H9 (cell line): Measurements from ENCODE around the gene ILDR2. TPM values are rescaled to one million over a fixed set of nuclear protein-coding genes. Genes with fewer than 3 reads are reported as not detected.

ENCODE experiments used
- DNase-seq: peaks from one replicate; pipeline ENCODE4 v3.0.0-alpha.2; 2017
- H2AFZ ChIP-seq: one replicate; pipeline ENCODE4 v1.6.1; 2013; ENCODE audit warnings: mild to moderate bottlenecking, low read length, control low read depth, moderate library complexity
- H2AK5ac ChIP-seq: 2 replicates; pipeline ENCODE4 v1.6.1; 2013; ENCODE audit warnings: low read length, control low read depth, mixed read lengths; ENCODE audit not compliant: insufficient read length
- H2BK120ac ChIP-seq: one replicate; pipeline ENCODE4 v1.6.1; 2013; ENCODE audit warnings: low read depth, mild to moderate bottlenecking, low read length, control low read depth, inconsistent platforms; ENCODE audit not compliant: poor library complexity, severe bottlenecking
- H2BK12ac ChIP-seq: 2 replicates; pipeline ENCODE4 v1.6.1; 2013; ENCODE audit warnings: low read length, control low read depth, mixed read lengths, low read depth; ENCODE audit not compliant: insufficient read length
- H2BK15ac ChIP-seq: 2 replicates; pipeline ENCODE4 v1.6.1; 2013; ENCODE audit warnings: low read depth, low read length, control low read depth
- H2BK20ac ChIP-seq: one replicate; pipeline ENCODE4 v1.6.1; 2013; ENCODE audit warnings: low read depth, mild to moderate bottlenecking, low read length, control low read depth, inconsistent platforms; ENCODE audit not compliant: poor library complexity, severe bottlenecking
- H2BK5ac ChIP-seq: 2 replicates; pipeline ENCODE4 v1.6.1; 2013; ENCODE audit warnings: low read length, control low read depth, mixed read lengths; ENCODE audit not compliant: insufficient read length
- H3K14ac ChIP-seq: 2 replicates; pipeline ENCODE4 v1.6.1; 2013; ENCODE audit warnings: low read length, control low read depth; ENCODE audit not compliant: insufficient read depth
- H3K18ac ChIP-seq: 2 replicates; pipeline ENCODE4 v1.6.1; 2013; ENCODE audit warnings: low read depth, mild to moderate bottlenecking, mixed read lengths, low read length, control low read depth; ENCODE audit not compliant: insufficient read length
- H3K23ac ChIP-seq: 2 replicates; pipeline ENCODE4 v1.6.1; 2013; ENCODE audit warnings: low read length, control low read depth, mixed read lengths, low read depth; ENCODE audit not compliant: insufficient read length
- H3K23me2 ChIP-seq: 2 replicates; pipeline ENCODE4 v1.6.1; 2013; ENCODE audit warnings: low read depth, mild to moderate bottlenecking, mixed read lengths, low read length, control low read depth; ENCODE audit not compliant: insufficient read length, poor library complexity, severe bottlenecking
- H3K27ac ChIP-seq: 2 replicates; pipeline ENCODE4 v1.5.1; 2013; ENCODE audit warnings: low read length, control low read depth, mixed read lengths, low read depth; ENCODE audit not compliant: insufficient read length
- H3K27me3 ChIP-seq: 2 replicates; pipeline ENCODE4 v1.6.1; 2013; ENCODE audit warnings: low read length, control low read depth, inconsistent platforms; ENCODE audit not compliant: insufficient read depth
- H3K4ac ChIP-seq: 2 replicates; pipeline ENCODE4 v1.6.1; 2013; ENCODE audit warnings: low read depth, mild to moderate bottlenecking, control low read depth, inconsistent platforms, low read length, moderate library complexity
- H3K4me1 ChIP-seq: 2 replicates; pipeline ENCODE4 v1.6.1; 2013; ENCODE audit warnings: low read length, control low read depth, inconsistent platforms; ENCODE audit not compliant: insufficient read depth
- H3K4me2 ChIP-seq: 2 replicates; pipeline ENCODE4 v1.6.1; 2013; ENCODE audit warnings: low read length, control low read depth, mixed read lengths; ENCODE audit not compliant: insufficient read length, insufficient read depth
- H3K56ac ChIP-seq: 2 replicates; pipeline ENCODE4 v1.6.1; 2013; ENCODE audit warnings: low read depth, mild to moderate bottlenecking, mixed read lengths, low read length, control low read depth; ENCODE audit not compliant: insufficient read length
- H3K79me1 ChIP-seq: 2 replicates; pipeline ENCODE4 v1.6.1; 2013; ENCODE audit warnings: low read depth, mild to moderate bottlenecking, moderate library complexity, low read length, control low read depth, inconsistent platforms; ENCODE audit not compliant: insufficient read depth, poor library complexity, severe bottlenecking
- H3K79me2 ChIP-seq: 2 replicates; pipeline ENCODE4 v1.6.1; 2013; ENCODE audit warnings: low read length, control low read depth, inconsistent platforms; ENCODE audit not compliant: insufficient read depth
- H3K9ac ChIP-seq: 2 replicates; pipeline ENCODE4 v1.6.1; 2013; ENCODE audit warnings: low read length, control low read depth, mixed read lengths; ENCODE audit not compliant: insufficient read length; ENCODE audit errors: extremely low read depth
- H3K9me3 ChIP-seq: one replicate; pipeline ENCODE4 v1.6.1; 2013; ENCODE audit warnings: low read depth, low read length, inconsistent platforms; ENCODE audit not compliant: control insufficient read depth
- H3T11ph ChIP-seq: one replicate; pipeline ENCODE4 v1.6.1; 2013; ENCODE audit warnings: mild to moderate bottlenecking, low read length, control low read depth, inconsistent platforms
- H4K20me1 ChIP-seq: one replicate; pipeline ENCODE4 v1.6.1; 2013; ENCODE audit not compliant: control insufficient read depth, insufficient read length, insufficient read depth
- H4K5ac ChIP-seq: 2 replicates; pipeline ENCODE4 v1.6.1; 2013; ENCODE audit warnings: low read depth, mild to moderate bottlenecking, mixed read lengths, low read length, control low read depth; ENCODE audit not compliant: insufficient read length
- H4K8ac ChIP-seq: replicated peaks from 2 replicates; pipeline ENCODE4 v1.6.1; 2013; ENCODE audit warnings: low read length, control low read depth, mixed read lengths, low read depth; ENCODE audit not compliant: insufficient read length
- H4K91ac ChIP-seq: 2 replicates; pipeline ENCODE4 v1.6.1; 2013; ENCODE audit warnings: low read depth, mild to moderate bottlenecking, moderate library complexity, mixed read lengths, low read length, control low read depth; ENCODE audit not compliant: insufficient read length
- H3K27ac Mint-ChIP-seq, 3 experiments: 2 replicates in 2 of 3; 3 replicates in 1 of 3; pipeline ENCODE4 v1.8.0; 2020 to 2021; ENCODE audit warnings: mixed read lengths in 3 of 3, mild to moderate bottlenecking in 1 of 3, moderate library complexity in 1 of 3
- H3K27me3 Mint-ChIP-seq: 2 replicates; pipeline ENCODE4 v1.8.0; 2021; ENCODE audit warnings: low read depth, mild to moderate bottlenecking, moderate library complexity, mixed read lengths
- H3K36me3 Mint-ChIP-seq, 3 experiments: 2 replicates in 2 of 3; 3 replicates in 1 of 3; pipeline ENCODE4 v1.8.0; 2020 to 2021; ENCODE audit warnings: low read depth in 3 of 3, mixed read lengths in 3 of 3; ENCODE audit not compliant: insufficient read depth in 1 of 3
- H3K4me1 Mint-ChIP-seq, 2 experiments: 2 replicates each; pipeline ENCODE4 v1.8.0; 2020; ENCODE audit warnings: mixed read lengths in 2 of 2
- H3K4me3 Mint-ChIP-seq, 2 experiments: 2 replicates in 1 of 2; 3 replicates in 1 of 2; pipeline ENCODE4 v1.8.0; 2020 to 2021; ENCODE audit warnings: mild to moderate bottlenecking in 2 of 2, mixed read lengths in 2 of 2, moderate library complexity in 1 of 2
- H3K9me3 Mint-ChIP-seq, 2 experiments: 2 replicates in 1 of 2; 3 replicates in 1 of 2; pipeline ENCODE4 v1.8.0; 2020; ENCODE audit warnings: mild to moderate bottlenecking in 2 of 2, mixed read lengths in 2 of 2, moderate library complexity in 1 of 2
- WGBS: extraction: QIAGEN DNeasy Blood & Tissue Kit; methylation state at CpG from one replicate; pipeline ENCODE4 v1.1.7; 2013; ENCODE audit warnings: missing lambda C conversion rate, low lambda C conversion rate, mixed read lengths; ENCODE audit not compliant: insufficient read length; ENCODE audit errors: extremely low coverage; 5-methylcytosine and 5-hydroxymethylcytosine counted together
- total RNA-seq: library from RNA; stranded (reverse); gene quantifications from 2 replicates; pipeline ENCODE4 v1.2.1, GENCODE V29; 2021
- TF ChIP-seq, protein P1 (sequence below): fragments of 200-600 bp; sonication (generic); conservative IDR thresholded peaks from 3 replicates; pipeline ENCODE4 v1.8.0; 2021; ENCODE audit warnings: antibody characterized with exemption, mild to moderate bottlenecking

Gene ILDR2
- total RNA-seq, 1 experiment from 2014 or later, result 1.1 TPM

- DNase-seq, result no peak
- Histone ChIP-seq H3K9ac (no peak overlapping the region), H3K56ac (no peak overlapping the region), H4K20me1 (no peaks in the 10 kb centered on the region), H3K23me2 (no peaks in the 10 kb centered on the region), H3K9me3 (no peaks in the 10 kb centered on the region), H3K18ac (no peak overlapping the region), H2AFZ (no peak overlapping the region), H2BK20ac (no peak overlapping the region), H2BK15ac (no peak overlapping the region), H3K4ac (no peak overlapping the region), H2BK5ac (no peak overlapping the region), H3K4me2 (no peak overlapping the region), H4K8ac (no peak overlapping the region), H3K27me3 (no peaks in the 10 kb centered on the region), H3K27ac (no peak overlapping the region), H3K79me2 (no peaks in the 10 kb centered on the region), H2BK120ac (no peak overlapping the region), H3K4me1 (no peaks in the 10 kb centered on the region), H3K14ac (no peak overlapping the region), H4K91ac (no peak overlapping the region), H2BK12ac (no peak overlapping the region), H3T11ph (no peak overlapping the region), H3K79me1 (no peaks in the 10 kb centered on the region), H3K23ac (no peak overlapping the region), H4K5ac (no peak overlapping the region), H2AK5ac (no peak overlapping the region)
- H3K9me3 Mint-ChIP-seq, result peaks cover 0 to 6% of the 10 kb centered on the region in 2 experiments; a peak in 2 of 5 replicates
- TF ChIP-seq, protein P1, sequence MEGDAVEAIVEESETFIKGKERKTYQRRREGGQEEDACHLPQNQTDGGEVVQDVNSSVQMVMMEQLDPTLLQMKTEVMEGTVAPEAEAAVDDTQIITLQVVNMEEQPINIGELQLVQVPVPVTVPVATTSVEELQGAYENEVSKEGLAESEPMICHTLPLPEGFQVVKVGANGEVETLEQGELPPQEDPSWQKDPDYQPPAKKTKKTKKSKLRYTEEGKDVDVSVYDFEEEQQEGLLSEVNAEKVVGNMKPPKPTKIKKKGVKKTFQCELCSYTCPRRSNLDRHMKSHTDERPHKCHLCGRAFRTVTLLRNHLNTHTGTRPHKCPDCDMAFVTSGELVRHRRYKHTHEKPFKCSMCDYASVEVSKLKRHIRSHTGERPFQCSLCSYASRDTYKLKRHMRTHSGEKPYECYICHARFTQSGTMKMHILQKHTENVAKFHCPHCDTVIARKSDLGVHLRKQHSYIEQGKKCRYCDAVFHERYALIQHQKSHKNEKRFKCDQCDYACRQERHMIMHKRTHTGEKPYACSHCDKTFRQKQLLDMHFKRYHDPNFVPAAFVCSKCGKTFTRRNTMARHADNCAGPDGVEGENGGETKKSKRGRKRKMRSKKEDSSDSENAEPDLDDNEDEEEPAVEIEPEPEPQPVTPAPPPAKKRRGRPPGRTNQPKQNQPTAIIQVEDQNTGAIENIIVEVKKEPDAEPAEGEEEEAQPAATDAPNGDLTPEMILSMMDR, result no peak
- H3K27ac Mint-ChIP-seq, result no peak overlapping the region
- H3K4me1 Mint-ChIP-seq, result 0 out of 4 replicates have a peak, but pooled peaks cover 0 to 2% of the 10 kb centered on the region in 2 experiments
- no peaks in the 10 kb centered on the region for H3K27me3 Mint-ChIP-seq
- WGBS, result no CpG with 5 or more reads among the region's 2 CpGs
- H3K4me3 Mint-ChIP-seq, result no peak overlapping the region
- H3K36me3 Mint-ChIP-seq, result peaks cover 0 to 4% (median 1%) of the 10 kb centered on the region in 3 experiments; a peak in 3 of 7 replicates
Measured at GRCh38 chr1:167002354-167002753, 27.0 kb upstream of the ILDR2 start.
